ENCODE results near the gene MID2.
"Not testable (repeated sequence)": the region's sequence is repeated elsewhere in the genome, so short reads cannot be mapped to it uniquely, and the experiment has no call there.

MID2 gene

GRCh38 chrX:107840971-107841370 is 15.3 kb downstream of the MID2 start:
- no peak for DNase-seq (ENCODE audit: low read depth, low spot score)

GRCh38 chrX:107842715-107843400 is 17.2 kb downstream of the MID2 start:
- DNase-seq (ENCODE audit: low read depth, low spot score), result no peak

DNA sequence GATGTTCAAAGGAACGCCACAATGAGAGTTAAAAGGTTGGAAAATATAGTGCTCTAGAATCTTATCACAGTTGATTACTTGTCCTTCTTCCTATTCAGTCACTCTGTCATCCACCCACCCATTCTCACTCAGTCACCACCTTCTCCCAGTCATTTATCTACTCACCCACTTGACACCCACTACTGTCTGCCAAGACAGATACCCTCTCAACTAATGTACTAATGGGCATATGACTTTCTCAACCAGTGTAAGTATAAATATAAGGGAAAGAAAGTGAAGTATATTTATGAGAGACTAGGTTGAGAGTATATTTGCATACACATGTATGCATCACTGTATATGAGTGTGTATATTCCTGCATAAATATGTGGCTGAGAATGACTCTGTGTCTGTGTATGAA is 20.0 kb downstream of the MID2 start:
- no peak for DNase-seq (ENCODE audit: low read depth, low spot score)

- DNase-seq (ENCODE audit: low read depth, low spot score), result no peak
Observed at GRCh38 chrX:107848591-107848990, 22.9 kb downstream of the MID2 start.

DNA sequence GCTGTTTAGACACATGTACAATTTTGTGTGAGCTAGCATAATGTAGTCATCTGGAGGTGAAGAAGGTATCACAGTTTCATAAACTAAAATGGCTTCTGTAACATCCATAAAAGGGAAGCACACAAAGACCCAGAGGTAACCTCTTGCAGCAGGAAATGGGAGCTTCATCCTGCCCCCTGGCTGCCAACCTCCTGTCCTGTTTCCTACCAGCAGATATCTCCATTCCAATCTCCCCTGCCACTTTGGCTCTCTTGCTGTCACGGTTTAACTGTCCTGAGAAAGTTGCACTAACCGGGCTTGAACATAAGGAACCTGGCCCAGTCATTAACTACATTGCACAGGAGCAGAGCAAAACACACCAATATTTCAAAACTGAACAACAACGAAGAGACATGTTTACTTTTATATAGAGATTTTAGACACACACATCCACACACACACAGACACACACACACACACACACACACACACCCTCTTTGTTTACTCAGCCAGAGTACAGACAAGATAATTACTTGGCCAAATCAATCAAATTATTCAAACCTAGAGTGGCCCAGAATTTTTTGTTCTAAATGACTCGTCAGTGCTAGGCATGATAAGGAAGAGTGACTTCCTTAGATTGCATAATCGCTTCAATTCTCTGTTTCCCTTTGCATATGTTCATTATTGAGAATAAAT is 24.2 kb downstream of the MID2 start:
- no peak for DNase-seq (ENCODE audit: low read depth, low spot score)

DNA sequence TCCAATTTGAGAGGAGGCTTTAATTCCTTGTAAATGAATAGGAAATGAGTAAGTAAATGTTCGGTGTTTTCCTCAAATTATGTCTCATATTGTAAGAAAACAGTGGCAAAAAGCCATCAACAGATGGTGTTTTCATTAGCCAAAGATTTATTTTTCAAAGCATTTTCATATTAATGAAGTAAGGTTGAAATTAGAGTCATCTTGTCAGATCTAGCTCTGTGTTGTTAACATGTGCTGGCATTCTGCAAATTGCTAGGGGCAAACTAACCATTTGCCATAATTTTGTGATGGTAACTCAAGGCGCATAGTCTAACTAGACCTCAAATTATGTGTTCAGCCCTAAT is 24.7 kb downstream of the MID2 start:
- DNase-seq (ENCODE audit: low read depth, low spot score), result no peak

GRCh38 chrX:107851215-107851614 is 25.5 kb downstream of the MID2 start:
- DNase-seq (ENCODE audit: low read depth, low spot score), result no peak

DNA sequence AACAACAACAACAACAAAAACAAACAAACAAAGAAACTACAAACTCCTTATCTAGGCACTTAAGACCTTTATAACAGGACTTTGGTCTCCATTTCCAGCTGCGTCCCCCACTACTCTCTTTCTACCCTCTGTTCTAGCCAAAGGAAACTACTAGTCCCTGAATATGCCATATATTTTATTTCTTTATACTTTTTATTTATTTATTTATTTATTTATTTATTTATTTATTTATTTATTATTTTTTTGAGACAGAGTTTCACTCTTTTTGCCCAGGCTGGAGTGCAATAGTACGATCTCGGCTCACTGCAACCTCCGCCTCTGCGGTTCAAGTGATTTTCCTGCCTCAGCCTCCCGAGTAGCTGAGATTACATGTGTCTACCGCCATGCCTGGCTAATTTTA is 26.0 kb downstream of the MID2 start:
- not testable (repeated sequence) for DNase-seq (ENCODE audit: low read depth, low spot score)

DNA sequence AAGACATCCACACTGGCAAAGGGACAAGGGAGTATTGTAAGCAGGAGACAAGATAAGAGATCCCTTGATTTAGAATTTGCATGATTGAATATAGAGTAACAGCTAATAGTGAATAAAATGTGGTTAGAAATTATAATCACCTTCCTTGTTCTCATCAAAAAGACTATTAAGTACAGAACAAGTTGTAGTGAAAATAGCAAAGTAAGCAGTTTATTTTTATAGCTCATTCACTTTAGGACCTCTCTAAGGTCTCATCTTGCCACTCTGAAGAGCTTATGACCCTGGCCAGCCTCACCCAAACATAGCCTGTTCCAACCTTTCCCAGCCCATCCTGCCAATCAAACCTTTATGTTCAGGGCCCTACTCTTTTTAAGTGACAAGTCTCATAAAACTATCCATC is 30.6 kb downstream of the MID2 start:
- DNase-seq (ENCODE audit: low read depth, low spot score), result no peak

DNA sequence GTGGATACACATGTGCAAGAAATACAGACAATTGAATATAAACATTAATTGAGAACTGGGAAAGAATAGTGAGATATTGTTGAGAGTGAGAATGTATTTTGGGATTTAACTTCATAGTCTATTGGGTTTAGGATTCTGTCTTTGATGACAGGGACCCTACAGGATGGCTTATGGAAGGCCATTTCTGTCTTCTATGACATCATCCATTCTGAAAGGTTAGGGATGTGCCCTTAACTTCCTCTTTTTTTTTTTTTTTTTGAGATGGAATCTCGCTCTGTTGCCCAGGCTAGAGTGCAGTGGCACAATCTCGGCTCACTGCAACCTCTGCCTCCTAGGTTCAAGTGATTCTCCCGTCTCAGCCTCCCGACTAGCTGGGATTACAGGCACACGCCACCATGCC is 31.4 kb downstream of the MID2 start:
- DNase-seq (ENCODE audit: low read depth, low spot score), result not testable (repeated sequence)

DNA sequence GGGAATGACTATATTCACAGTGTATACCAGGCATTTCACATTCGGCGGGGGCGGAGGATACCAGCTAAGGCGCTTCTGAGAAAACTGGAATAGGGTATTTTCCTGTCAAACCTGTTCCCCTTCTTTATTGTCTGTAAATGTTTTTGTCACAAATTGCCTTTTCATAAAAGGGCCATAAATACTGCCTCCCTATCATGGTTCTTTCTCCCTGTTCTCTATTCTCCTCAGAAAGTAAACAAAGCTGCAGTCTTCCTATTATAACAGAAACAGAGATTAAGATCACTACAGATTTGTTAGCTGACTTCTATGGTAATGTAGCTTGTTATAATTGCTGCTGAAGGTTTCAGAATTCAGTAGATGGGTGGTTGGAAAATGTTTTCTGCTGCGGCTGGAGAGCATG is 32.2 kb downstream of the MID2 start:
- no peak for DNase-seq (ENCODE audit: low read depth, low spot score)

DNA sequence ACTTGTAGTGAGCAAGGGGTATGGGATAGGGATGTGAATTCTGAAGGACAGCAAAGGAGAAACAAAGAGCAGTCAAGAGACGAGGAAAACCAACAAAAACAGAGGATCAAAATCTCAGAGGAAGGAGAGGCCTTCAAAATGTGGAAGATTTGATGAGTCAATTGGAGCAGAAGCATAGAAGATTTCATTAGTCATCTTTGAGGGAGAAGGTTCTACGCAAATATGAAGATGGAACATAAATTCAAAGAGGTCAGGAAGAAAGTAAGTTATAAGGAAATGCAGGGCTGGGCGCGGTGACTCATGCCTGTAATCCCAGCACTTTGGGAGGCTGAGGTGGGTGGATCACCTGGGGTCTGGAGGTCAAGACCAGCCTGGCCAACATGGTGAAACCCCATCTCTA is 35.4 kb downstream of the MID2 start:
- DNase-seq (ENCODE audit: low read depth, low spot score), result no peak

DNA sequence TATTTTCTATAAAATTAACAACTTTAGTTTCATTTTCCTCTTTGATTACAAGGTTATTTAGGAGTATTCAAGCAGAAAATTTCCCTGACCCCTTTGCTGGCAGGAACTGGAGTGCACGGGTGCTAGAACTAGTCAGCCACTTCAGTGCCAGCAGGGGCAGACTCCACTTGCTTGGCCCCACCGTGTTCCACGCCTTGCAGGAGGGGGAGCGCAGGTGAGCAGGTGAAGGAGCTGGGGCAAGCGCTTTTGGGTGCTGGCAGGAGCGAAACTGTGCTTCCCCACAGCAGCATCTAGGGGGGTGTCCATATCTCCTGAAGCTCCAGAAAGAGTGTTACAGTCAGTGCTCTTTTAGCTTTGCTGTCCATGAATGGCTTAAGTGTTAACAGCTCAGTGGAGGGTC is 45.5 kb downstream of the MID2 start:
- DNase-seq (ENCODE audit: low read depth, low spot score), result no peak

DNA sequence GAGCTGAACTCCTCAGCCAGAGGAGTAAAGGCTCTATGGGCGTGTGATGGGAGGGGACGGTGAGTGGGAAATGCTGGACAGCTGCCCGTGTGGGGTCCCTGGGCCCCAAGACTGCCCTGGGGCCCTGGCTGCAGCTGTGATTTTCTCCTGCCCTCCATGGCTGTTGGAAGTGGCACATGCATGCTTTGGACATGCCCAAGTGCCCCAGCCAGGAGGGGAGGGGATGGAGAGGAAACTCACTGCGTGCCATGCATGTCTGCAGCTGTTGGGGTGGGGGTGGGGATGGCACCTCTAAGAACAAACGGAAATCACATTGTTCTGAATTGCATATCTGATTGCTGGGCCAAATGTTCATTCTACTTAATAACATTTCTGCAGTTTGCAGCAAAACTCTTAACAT is 52.4 kb downstream of the MID2 start:
- DNase-seq (ENCODE audit: low read depth, low spot score), result no peak

- DNase-seq (ENCODE audit: low read depth, low spot score), result no peak
Observed at GRCh38 chrX:107880054-107880610, 54.5 kb downstream of the MID2 start.

- peak; percentile 0 for DNase-seq (ENCODE audit: low read depth, low spot score)
Observed at GRCh38 chrX:107894038-107894437, 68.4 kb downstream of the MID2 start.

- no peak for DNase-seq (ENCODE audit: low read depth, low spot score)
Observed at GRCh38 chrX:107902721-107903120, 77.1 kb downstream of the MID2 start.

DNA sequence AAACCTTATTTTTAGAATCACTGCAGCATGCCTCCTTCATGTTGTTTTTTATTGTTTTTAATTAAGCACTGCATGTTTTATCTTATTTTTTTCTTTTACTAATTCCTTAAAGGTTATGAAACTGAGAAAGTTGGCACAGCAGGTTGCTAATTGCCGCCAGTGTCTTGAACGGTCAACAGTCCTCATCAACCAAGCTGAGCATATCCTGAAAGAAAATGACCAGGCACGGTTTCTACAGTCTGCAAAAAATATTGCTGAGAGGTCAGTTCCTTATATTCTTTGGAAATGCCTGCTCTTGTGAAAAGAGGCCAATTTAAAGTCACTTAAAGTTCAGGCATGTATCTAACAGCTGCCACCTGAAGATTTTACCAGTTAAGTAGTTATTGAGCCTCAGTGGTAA is 79.7 kb downstream of the MID2 start:
- no peak for DNase-seq (ENCODE audit: low read depth, low spot score)

DNA sequence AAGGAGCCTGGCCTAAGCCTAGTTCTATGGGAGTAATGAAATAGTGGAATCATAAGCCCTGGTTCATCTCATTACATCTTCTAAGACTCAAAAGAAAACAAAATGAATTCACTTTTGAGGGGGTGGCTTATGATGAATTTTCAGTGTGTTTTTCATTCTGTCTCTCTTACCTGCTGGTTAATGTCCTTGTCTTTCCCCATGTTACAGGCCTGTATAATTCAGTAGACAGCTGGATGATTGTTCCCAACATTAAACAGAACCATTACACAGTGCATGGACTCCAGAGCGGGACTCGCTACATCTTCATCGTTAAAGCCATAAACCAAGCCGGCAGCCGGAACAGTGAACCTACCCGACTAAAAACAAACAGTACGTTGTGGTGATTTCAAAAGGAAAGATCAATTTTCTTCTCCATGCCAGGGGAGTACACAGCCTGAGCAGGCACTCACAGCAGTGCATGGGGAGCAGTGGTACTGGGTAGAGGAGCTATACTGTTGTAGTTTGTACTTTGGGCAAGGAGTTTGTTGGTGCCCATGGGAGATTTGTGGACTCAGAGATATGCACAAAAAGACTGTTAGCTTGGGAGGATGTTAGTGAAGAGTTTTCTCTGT is 98.6 kb downstream of the MID2 start:
- no peak for DNase-seq (ENCODE audit: low read depth, low spot score)

GRCh38 chrX:107934262-107934661 is 108.6 kb downstream of the MID2 start:
- DNase-seq (ENCODE audit: low read depth, low spot score), result no peak

DNA sequence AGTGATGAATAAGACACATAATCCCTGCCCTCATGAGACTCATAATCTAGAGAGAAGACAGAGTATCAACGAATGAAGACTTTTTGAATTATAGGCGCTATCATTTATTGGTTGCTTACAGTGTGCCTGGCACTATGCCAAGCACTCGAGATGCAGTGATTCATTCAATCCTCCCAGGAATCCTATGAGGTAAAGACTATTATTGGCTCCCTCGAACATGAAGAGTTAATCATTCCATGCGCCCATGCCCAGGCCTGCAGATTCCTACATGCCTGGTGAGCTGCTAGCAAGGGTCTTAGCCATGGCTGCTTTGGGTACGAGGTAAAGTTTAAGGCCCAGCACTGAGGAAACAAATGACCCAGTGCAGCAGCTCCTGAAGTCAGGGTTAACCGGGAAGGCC is 109.5 kb downstream of the MID2 start:
- DNase-seq (ENCODE audit: low read depth, low spot score), result no peak

DNA sequence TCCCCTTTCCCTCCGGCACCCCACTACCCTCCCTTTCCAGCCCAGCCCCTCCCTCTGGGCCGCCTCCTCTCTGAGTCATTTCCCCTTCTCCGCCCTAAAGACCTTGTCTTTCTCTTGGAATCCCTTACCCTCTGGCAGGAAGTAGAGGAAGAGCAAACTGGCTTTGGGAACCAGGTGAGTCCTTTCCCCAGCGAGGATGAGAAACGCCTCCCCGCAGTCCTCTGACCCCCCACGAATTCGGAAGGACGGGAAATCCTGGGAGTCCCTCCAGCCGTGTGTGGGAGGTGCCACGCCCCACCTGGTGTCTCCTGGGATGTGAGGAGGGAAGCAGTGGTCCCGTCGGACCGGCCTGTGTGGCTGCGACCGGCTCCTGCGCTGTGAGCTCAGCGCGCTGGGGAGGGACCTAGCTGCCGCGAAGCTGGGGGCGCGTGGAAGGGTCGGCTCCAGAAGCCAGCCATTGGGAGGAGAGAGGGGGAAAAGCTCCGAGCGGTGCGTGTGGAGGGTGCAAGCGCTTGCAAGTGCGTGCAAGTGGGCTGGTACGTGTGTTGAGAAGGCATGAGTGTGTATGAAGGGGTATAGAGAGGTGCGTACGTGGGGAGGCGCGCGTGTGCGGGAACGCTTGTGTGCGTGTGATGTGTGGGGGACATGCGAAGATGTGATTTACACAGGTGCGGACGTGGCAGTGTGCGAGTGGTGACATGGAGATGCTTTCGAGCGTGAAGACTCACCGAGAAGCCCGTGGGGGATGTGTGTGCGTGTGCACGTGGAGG is 110.2 kb downstream of the MID2 start:
- no peak for DNase-seq (ENCODE audit: low read depth, low spot score)
